ENCODE data around the gene MLF2.
"Not testable (repeated sequence)": the region's sequence is repeated elsewhere in the genome, so short reads cannot be mapped to it uniquely, and the experiment has no call there.

Gene MLF2

GRCh38 chr12:6725350-6725749 lies 27.6 kb downstream of the MLF2 start:
- DNase-seq: no peak

GRCh38 chr12:6724409-6724797 lies 28.5 kb downstream of the MLF2 start:
- no peak for DNase-seq

GRCh38 chr12:6723607-6724408 lies 29.1 kb downstream of the MLF2 start, which contains the start of gene COPS7A:
COPS7A (plus strand) TSS chr12:6724046; CDS start chr12:6724657, 611 bp downstream.
- DNase-seq: peak; percentile 97

GRCh38 chr12:6722863-6723262 lies 30.1 kb downstream of the MLF2 start:
- DNase-seq: no peak

- no peak for DNase-seq
These were observed 36.0 kb downstream of the MLF2 start for GRCh38 chr12:6716874-6717437.

GRCh38 chr12:6716031-6716873 lies 36.7 kb downstream of the MLF2 start:
- not testable (repeated sequence) for DNase-seq

- DNase-seq: peak; percentile 24
These were observed 44.0 kb downstream of the MLF2 start for GRCh38 chr12:6708960-6709394.

- not testable (repeated sequence) for DNase-seq
These were observed 44.6 kb downstream of the MLF2 start for GRCh38 chr12:6708351-6708750.

- DNase-seq: no peak
These were observed 49.3 kb downstream of the MLF2 start for GRCh38 chr12:6703631-6704030.

GRCh38 chr12:6701078-6701768 lies 51.7 kb downstream of the MLF2 start:
- no peak for DNase-seq

GRCh38 chr12:6700646-6701051 lies 52.3 kb downstream of the MLF2 start, which contains the start of gene PIANP:
PIANP (minus strand) TSS chr12:6700815; CDS start chr12:6698061, 2,754 bp downstream.
- peak; percentile 71 for DNase-seq

GRCh38 chr12:6699989-6700645 lies 52.8 kb downstream of the MLF2 start:
- peak; percentile 36 for DNase-seq

- no peak for DNase-seq
These were observed 53.5 kb downstream of the MLF2 start for GRCh38 chr12:6699259-6699988.

GRCh38 chr12:6698352-6699046 lies 54.4 kb downstream of the MLF2 start:
- no peak for DNase-seq
